Activated T-helper 1 cell treated with anti-CD3 and anti-CD28 coated beads, Interleukin-12 subunit alpha, Interleukin-12 subunit beta, Interleukin-2, Interleukin-4 antibody, amounts not matched to agents 30 ng/mL and 10 ng/mL and 1 ng/mL, durations not matched to agents 14 hours and 24 hours and 36 hours (primary cell): ENCODE measurements around the gene FBXL16. TPM values are rescaled to one million over a fixed set of nuclear protein-coding genes. Genes with fewer than 3 reads are reported as not detected.
"Not testable (repeated sequence)": the region's sequence is repeated elsewhere in the genome, so short reads cannot be mapped to it uniquely, and the experiment has no call there.

ENCODE experiments used
- DNase-seq: peaks from one replicate; pipeline ENCODE4 v3.0.0; 2021; ENCODE audit warnings: low spot score
- H3K27ac Mint-ChIP-seq: one replicate; pipeline ENCODE4 v1.8.0; 2021; ENCODE audit warnings: mild to moderate bottlenecking, mixed read lengths
- H3K27me3 Mint-ChIP-seq: one replicate; pipeline ENCODE4 v1.8.0; 2022; ENCODE audit warnings: mild to moderate bottlenecking, moderate library complexity, mixed read lengths; ENCODE audit not compliant: insufficient read depth
- H3K36me3 Mint-ChIP-seq: one replicate; pipeline ENCODE4 v1.8.0; 2021; ENCODE audit warnings: low read depth, mixed read lengths
- H3K4me1 Mint-ChIP-seq: one replicate; pipeline ENCODE4 v1.8.0; 2021; ENCODE audit warnings: low read depth, mixed read lengths
- H3K4me3 Mint-ChIP-seq: one replicate; pipeline ENCODE4 v1.8.0; 2021; ENCODE audit warnings: mild to moderate bottlenecking, moderate library complexity, mixed read lengths
- H3K9me3 Mint-ChIP-seq: one replicate; pipeline ENCODE4 v1.8.0; 2021; ENCODE audit warnings: mixed read lengths
- intact Hi-C: fragments of 100-400 bp; cut with micrococcal nuclease; formaldehyde crosslinking; loops from one replicate; pipeline ENCODE4 v1.15.1; 2024
- total RNA-seq: library from RNA; stranded (reverse); gene quantifications from 2 replicates; pipeline ENCODE4 v1.2.3, GENCODE V29; 2022

The FBXL16 gene
- total RNA-seq, 1 donor from 2014 or later = 7.6 TPM

- intact Hi-C loops = loop anchor here (5.0 to 10.0 kb wide), 2 partner anchors 44 to 232 kb away; partner anchors contain the start of genes CHTF18, LMF1 and RPUSD1
- DNase-seq, H3K36me3 Mint-ChIP-seq, H3K4me3 Mint-ChIP-seq, H3K9me3 Mint-ChIP-seq, H3K27me3 Mint-ChIP-seq, H3K27ac Mint-ChIP-seq, H3K4me1 Mint-ChIP-seq: not testable (repeated sequence)
Measured at GRCh38 chr16:742894-743293, 37.3 kb upstream of the FBXL16 start.

- Mint-ChIP-seq H3K4me1 (peaks cover 4% of the 10 kb centered on the region), H3K9me3 (no peaks in the 10 kb centered on the region), H3K27me3 (no peaks in the 10 kb centered on the region), H3K27ac (no peak overlapping the region), H3K36me3 (peaks cover 7% of the 10 kb centered on the region), H3K4me3 (peak overlapping the region; percentile 80)
- intact Hi-C loops = loop anchor here (5.0 to 10.0 kb wide), 2 partner anchors 45 to 233 kb away; partner anchors contain the start of genes CHTF18, LMF1 and RPUSD1
- DNase-seq = no peak
Measured at GRCh38 chr16:741986-742629, 36.5 kb upstream of the FBXL16 start.

- Mint-ChIP-seq H3K4me1 (peaks cover 9% of the 10 kb centered on the region), H3K4me3 (peak within 1 kb of the TSS; percentile 85), H3K27me3 (no peaks in the 10 kb centered on the region), H3K9me3 (no peaks in the 10 kb centered on the region), H3K27ac (peak within 1 kb of the TSS; percentile 73), H3K36me3 (peaks cover 11% of the 10 kb centered on the region)
- intact Hi-C loops = loop anchor here (1.0 to 10.0 kb wide), 3 partner anchors 46 to 234 kb away; partner anchors contain the start of genes CHTF18, LMF1 and RPUSD1
- peak; percentile 92 for DNase-seq
Measured at GRCh38 chr16:740764-741505, 35.3 kb upstream of the FBXL16 start, which contains the start of gene CIAO3. CIAO3 (minus strand) TSS chr16:740997; CDS start chr16:740985, 12 bp downstream.

GRCh38 chr16:740459-740763 is 34.8 kb upstream of the FBXL16 start:
- Mint-ChIP-seq H3K36me3 (peaks cover 13% of the 10 kb centered on the region), H3K27ac (peak overlapping the region; percentile 23), H3K4me3 (peak overlapping the region; percentile 85), H3K4me1 (peaks cover 14% of the 10 kb centered on the region), H3K9me3 (no peaks in the 10 kb centered on the region), H3K27me3 (no peaks in the 10 kb centered on the region)
- no peak for DNase-seq
- intact Hi-C loops = loop anchor here (1.0 to 10.0 kb wide), 3 partner anchors 47 to 234 kb away; partner anchors contain the start of genes CHTF18, LMF1 and RPUSD1

GRCh38 chr16:739560-740458 is 34.2 kb upstream of the FBXL16 start:
- Mint-ChIP-seq H3K27me3 (no peaks in the 10 kb centered on the region), H3K4me3 (peak overlapping the region; percentile 85), H3K4me1 (peaks cover 17% of the 10 kb centered on the region), H3K36me3 (peaks cover 17% of the 10 kb centered on the region), H3K27ac (no peak overlapping the region), H3K9me3 (no peaks in the 10 kb centered on the region)
- intact Hi-C loops = loop anchor here (1.0 to 10.0 kb wide), 4 partner anchors 43 to 235 kb away; partner anchors contain the start of genes CHTF18, LMF1 and RPUSD1
- DNase-seq = no peak

- H3K27me3 Mint-ChIP-seq = no peaks in the 10 kb centered on the region
- H3K9me3 Mint-ChIP-seq = no peaks in the 10 kb centered on the region
- H3K4me3 Mint-ChIP-seq = no peak overlapping the region
- no peak overlapping the region for H3K27ac Mint-ChIP-seq
- intact Hi-C loops = loop anchor here (2.0 to 5.0 kb wide), 2 partner anchors 16 to 40 kb away; partner anchors contain the start of gene ANTKMT
- no peak for DNase-seq
- H3K36me3 Mint-ChIP-seq = peaks cover 17% of the 10 kb centered on the region
- peaks cover 17% of the 10 kb centered on the region for H3K4me1 Mint-ChIP-seq
Measured at GRCh38 chr16:736936-737481, 31.4 kb upstream of the FBXL16 start.

GRCh38 chr16:735982-736453 is 30.4 kb upstream of the FBXL16 start:
- H3K4me3 Mint-ChIP-seq = peak overlapping the region; percentile 39
- no peaks in the 10 kb centered on the region for H3K9me3 Mint-ChIP-seq
- intact Hi-C loops = loop anchor here (2.0 to 5.0 kb wide), 2 partner anchors 15 to 39 kb away; partner anchors contain the start of gene ANTKMT
- peaks cover 17% of the 10 kb centered on the region for H3K4me1 Mint-ChIP-seq
- peak overlapping the region; percentile 61 for H3K27ac Mint-ChIP-seq
- H3K27me3 Mint-ChIP-seq = no peaks in the 10 kb centered on the region
- no peak for DNase-seq
- H3K36me3 Mint-ChIP-seq = peaks cover 17% of the 10 kb centered on the region

- H3K4me3 Mint-ChIP-seq = peak overlapping the region; percentile 37
Measured at GRCh38 chr16:734981-735881, 29.6 kb upstream of the FBXL16 start.

GRCh38 chr16:734208-734980 is 28.8 kb upstream of the FBXL16 start:
- Mint-ChIP-seq H3K9me3 (no peaks in the 10 kb centered on the region), H3K4me1 (peaks cover 17% of the 10 kb centered on the region), H3K27me3 (no peaks in the 10 kb centered on the region), H3K36me3 (peaks cover 17% of the 10 kb centered on the region), H3K27ac (no peak overlapping the region), H3K4me3 (no peak overlapping the region)
- intact Hi-C loops = no loop called here
- DNase-seq = no peak

More at GRCh38 chr16:734981-735881, 29.6 kb upstream of the FBXL16 start:
- no peak for DNase-seq
- intact Hi-C loops = loop anchor here (5.0 kb wide), 1 partner anchor 38 kb away; no protein-coding TSS in a partner anchor
- Mint-ChIP-seq H3K36me3 (peaks cover 17% of the 10 kb centered on the region), H3K27me3 (no peaks in the 10 kb centered on the region), H3K4me1 (peaks cover 17% of the 10 kb centered on the region), H3K9me3 (no peaks in the 10 kb centered on the region), H3K27ac (no peak overlapping the region)

GRCh38 chr16:733382-734207 is 28.0 kb upstream of the FBXL16 start:
- no peak for DNase-seq
- H3K9me3 Mint-ChIP-seq = no peaks in the 10 kb centered on the region
- H3K4me1 Mint-ChIP-seq = peaks cover 17% of the 10 kb centered on the region
- intact Hi-C loops = no loop called here
- H3K4me3 Mint-ChIP-seq = no peak overlapping the region
- H3K27ac Mint-ChIP-seq = no peak overlapping the region
- H3K36me3 Mint-ChIP-seq = peaks cover 15% of the 10 kb centered on the region
- H3K27me3 Mint-ChIP-seq = no peaks in the 10 kb centered on the region
